CD4-positive, alpha-beta T cell treated with Interferon gamma for 1 hour (primary cell): Measurements from ENCODE around the gene PRMT7.

ENCODE experiments used
- DNase-seq: peaks from one replicate; pipeline ENCODE4 v3.0.0-alpha.2; 2020

PRMT7 gene

DNA sequence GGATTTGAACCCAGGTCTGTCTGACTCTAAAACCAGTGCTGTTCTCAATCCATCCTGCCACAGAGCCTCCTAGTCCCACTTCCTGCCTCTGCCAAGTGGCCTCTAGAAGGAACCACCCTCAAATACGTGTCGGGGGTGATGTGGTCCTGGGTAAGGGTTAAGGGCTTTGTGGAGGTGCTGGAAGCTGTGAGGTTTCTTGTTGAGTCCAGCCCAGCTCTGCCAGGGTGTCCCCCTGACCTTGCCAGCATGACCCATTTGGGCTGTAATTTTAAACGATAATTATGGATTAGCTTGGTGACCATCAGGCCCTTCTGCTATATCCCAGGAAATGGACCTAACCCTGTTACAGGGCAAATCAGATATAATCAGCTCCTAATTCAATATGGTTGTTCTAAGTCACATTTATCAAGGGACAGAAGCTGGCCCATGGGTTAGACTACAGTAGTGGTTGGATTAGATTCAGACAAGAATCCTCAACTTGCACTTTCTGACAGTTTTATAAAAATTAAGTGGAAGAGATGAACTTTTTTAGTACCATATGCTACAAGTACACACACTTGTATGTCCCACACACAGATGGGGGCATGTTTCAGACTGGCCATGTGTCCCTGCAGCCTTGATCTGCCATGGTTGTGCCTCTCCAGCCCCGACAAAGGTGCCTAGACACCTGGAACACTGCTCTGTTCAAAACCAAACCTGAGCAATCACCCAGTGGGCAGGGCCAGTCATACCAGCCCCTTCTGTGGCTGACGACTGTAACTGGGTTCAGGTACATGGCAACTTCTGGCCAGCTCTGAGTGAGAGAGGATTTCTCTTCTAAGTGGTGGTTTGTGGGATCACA is 89.5 kb downstream of the PRMT7 start:
- DNase-seq: no peak

DNA sequence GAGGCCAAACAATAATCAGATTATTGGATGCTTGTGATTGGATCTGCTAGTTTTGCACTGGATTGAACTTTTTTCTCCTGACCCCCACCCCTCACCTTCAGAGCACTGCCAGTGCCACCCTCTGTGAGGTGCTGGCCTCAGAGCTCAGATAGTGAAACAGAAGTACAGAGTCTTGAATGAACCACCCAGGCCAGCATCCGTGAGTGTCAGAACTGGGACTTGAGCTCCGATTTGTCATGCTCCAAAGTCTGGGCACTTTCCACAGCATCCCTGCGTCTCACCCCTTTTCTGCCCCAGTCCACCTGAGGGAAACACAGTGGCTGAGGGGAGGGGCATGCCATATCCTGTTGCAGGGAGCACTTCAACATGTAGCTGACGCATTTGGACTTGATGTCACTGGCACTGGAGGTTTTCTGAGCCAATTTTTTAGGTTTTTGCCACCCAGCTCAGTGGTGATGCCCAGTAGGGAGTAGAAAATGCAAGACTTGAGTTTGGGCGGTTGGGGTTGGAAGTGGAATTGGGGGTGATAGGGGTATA is 90.2 kb downstream of the PRMT7 start:
- DNase-seq: no peak

DNA sequence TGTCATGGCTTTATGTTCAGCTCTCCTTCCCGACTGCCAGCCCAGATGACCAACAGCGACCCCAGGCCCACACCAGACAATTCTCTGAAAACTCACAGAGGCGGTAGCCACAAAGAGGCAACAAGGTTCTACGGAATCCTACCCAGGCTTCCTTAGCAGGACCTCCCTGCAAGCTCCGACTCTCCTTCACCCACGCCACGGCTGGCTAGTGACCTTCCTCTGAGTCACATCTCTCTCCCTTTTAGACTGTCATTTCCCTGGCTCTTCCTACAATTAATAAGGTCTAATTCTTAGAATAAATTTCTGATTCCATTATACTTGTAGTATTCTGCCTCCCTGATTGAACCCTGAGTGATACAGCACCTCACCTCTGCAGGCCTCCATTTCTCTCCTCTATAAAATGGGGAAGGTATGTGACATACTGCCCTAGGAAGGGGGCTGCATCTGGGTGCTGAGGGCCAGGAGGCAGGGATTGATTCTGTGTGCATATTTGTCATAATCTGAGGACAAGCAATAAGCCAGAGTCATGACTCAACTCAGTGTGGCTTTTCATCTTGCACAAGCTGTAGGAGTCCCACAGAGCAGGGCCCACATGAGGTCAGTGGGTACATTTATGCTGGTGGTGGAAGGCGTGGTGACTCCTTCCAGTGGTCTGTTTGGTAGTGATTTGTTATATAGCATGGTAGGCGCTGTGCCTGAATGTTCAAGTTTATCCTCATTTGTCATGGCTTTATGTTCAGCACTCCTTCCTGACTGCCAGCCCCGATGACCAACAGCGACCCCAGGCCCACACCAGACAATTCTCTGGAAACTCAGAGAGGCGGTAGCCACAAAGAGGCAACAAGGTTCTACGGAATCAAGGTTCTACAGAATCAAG is 91.3 kb downstream of the PRMT7 start:
- DNase-seq: no peak

DNA sequence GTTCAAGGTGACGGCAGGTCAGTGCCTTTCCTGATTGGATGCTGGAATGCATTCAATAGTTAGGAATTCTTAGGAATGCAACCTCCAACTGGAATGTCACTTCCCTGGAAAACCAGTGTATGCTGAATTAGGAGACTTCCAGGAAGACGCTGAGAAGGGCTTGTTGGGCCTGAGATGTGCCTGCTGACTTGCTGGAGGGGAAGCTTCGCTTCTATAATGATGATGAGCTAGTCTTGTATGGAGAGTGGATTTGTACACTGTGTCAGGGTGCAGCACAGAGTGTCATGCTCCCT is 91.9 kb downstream of the PRMT7 start:
- no peak for DNase-seq

DNA sequence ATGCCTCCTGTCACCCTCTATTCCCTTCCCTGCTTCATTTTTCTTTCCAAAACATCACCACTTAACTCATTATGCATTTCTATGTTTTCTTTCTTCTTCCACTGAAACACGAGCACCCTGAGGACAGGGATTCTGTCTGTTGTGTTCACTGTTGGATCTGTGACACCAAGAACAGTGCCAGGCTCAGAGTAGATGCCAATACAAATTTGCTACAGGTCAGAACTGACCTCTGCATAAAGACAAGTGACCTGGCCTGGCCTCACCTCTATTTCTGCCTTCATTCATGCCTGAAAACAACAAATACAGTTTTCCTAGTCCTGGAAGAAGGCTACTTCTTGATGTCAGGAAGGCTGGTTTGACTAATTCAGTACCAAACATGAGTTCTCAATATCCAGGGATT is 92.4 kb downstream of the PRMT7 start:
- no peak for DNase-seq

DNA sequence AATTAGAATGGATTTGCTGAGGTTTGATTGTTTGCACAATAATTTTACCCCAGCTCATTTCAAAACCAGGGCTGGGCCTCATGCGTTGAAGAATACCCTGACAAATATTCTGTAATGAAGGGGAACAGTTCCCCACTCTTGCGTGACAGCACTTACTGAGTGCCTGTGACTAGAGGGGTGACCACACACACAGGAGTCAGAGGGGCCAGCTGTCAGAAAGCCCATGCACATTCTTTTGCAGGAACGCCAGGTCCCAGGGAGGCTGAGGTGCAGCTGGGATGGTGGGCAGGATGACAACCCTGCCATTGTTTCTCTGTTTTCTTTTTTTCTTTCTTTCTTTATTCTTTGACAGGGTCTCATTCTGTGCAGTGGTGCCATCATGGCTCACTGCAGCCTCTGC is 92.9 kb downstream of the PRMT7 start:
- DNase-seq: no peak

DNA sequence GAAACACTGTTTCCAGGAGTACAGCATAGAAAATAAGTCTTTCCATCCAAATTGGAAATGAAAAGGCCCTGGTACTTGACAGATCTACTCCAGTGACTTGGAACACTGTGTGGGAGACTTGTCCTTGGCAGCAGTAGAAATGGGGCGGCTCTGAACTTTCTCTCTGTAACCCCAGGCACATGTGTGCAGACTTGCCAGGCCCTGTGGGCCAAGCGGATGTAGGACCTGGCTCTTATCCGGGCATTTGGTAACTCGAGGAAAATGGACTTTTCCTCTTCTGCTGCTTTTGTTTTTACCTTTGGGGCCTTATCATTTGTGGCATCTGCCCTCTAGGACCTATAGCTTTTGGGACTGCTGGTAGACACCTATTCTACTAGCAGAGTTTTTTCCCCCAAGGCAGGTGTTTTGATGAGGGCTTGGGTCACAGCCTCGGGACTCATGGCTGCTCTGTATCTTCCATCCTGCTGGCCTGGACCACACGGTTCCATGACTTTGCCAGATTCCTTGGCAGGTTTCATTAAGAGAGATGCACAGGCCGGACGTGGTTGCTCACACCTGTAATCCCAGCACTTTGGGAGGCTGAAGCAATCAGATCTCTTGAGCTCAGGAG is 94.0 kb downstream of the PRMT7 start:
- no peak for DNase-seq

DNA sequence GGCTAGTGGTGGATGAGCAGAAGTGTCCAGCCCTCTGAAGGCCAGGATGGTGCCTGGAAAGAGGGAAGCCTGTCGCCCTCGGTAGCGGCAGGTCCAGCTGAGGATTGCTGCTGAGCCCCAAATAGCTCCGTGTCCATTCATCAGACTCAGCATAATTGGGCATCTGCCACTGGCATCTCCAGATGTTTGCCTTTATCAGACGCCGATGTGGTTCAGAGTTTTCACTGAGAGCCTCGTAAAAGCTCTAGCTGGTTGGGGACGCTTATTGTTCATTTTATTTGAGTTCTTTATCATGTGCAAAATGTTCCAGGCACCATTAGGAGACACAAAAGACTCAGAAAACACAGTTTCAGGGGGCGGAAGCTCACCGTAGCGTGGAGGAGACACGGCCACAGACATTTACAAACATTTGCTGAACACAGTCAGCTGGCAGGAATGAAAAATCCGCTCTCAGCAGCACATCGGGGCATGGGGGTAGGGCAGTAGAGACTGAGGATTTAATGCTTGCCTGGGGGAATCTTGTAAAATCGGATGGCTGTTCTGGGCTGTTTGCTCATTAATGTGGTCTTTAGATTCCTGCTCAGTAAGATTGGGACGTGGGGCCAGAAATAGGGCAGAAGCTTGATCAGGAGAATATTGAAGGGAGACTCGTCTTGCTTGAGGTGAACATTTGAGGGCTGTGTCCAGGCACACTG is 95.8 kb downstream of the PRMT7 start:
- no peak for DNase-seq
